ENCODE data around the gene SAT1.
"Not testable (repeated sequence)": the region's sequence is repeated elsewhere in the genome, so short reads cannot be mapped to it uniquely, and the experiment has no call there.

- not testable (repeated sequence) for TF ChIP-seq CTCF (CRISPR knock-in tag; IDR thresholded peaks at IDR 0.05); RFX1 (IDR thresholded peaks at IDR 0.05); NR2F1 (CRISPR knock-in tag; IDR thresholded peaks at IDR 0.05); RXRA (CRISPR knock-in tag; IDR thresholded peaks at IDR 0.05); MBD4 (IDR thresholded peaks at IDR 0.05; ENCODE audit: borderline replicate concordance, low read length); SMARCC2 (IDR thresholded peaks at IDR 0.05); HNRNPH1 (optimal IDR thresholded peaks at IDR 0.05; ENCODE audit: low read depth, low read length); EP300 (IDR thresholded peaks at IDR 0.05; ENCODE audit: low read depth in 2 of 2, low read length in 2 of 2); EP300 (CRISPR knock-in tag; IDR thresholded peaks at IDR 0.05; ENCODE audit: borderline replicate concordance); ZNF121 (CRISPR knock-in tag; IDR thresholded peaks at IDR 0.05); AFF4 (CRISPR knock-in tag; IDR thresholded peaks at IDR 0.05)
Measured at GRCh38 chrX:23743623-23743971, 39.4 kb upstream of the SAT1 start.

Measured in HepG2 (cell line).